ENCODE data around the gene ACTBL2. TPM values are rescaled to one million over a fixed set of nuclear protein-coding genes. Genes with fewer than 3 reads are reported as not detected.
"Not testable (repeated sequence)": the region's sequence is repeated elsewhere in the genome, so short reads cannot be mapped to it uniquely, and the experiment has no call there.

The ACTBL2 gene
- total RNA-seq, 4 donors from 2014 or later: 0.13 to 0.59 TPM; not detected in 2

- Histone ChIP-seq H3K4me3 (replicated peaks in 1 of 3) (no peak overlapping the region), H3K4me1 (no peaks in the 10 kb centered on the region)
These were observed 3.8 kb downstream of the ACTBL2 start for GRCh38 chr5:57478826-57479225.

GRCh38 chr5:57476601-57477056 lies 6.0 kb downstream of the ACTBL2 start:
- intact Hi-C loops (cut with DNase I): no loop called here
- H3K27me3 ChIP-seq: no peaks in the 10 kb centered on the region
- no peaks in the 10 kb centered on the region for H3K4me1 ChIP-seq
- DNase-seq: no peak
- H3K27ac ChIP-seq: no peak overlapping the region
- TF ChIP-seq POLR2A (IDR thresholded peaks at IDR 0.05) (no peak), CTCF (IDR thresholded peaks at IDR 0.05) (no peak)
- no peaks in the 10 kb centered on the region for H3K9me3 ChIP-seq
- no peaks in the 10 kb centered on the region for H3K36me3 ChIP-seq
- H3K4me3 ChIP-seq (replicated peaks in 1 of 3): no peak overlapping the region

More at GRCh38 chr5:57478826-57479225, 3.8 kb downstream of the ACTBL2 start:
- 92 to 98% methylated on average over 1 of the region's 1 CpG for WGBS, 2 donors
- Histone ChIP-seq H3K27me3 (no peaks in the 10 kb centered on the region), H3K27ac (no peak overlapping the region), H3K36me3 (no peaks in the 10 kb centered on the region), H3K9me3 (no peaks in the 10 kb centered on the region)
- TF ChIP-seq POLR2A (IDR thresholded peaks at IDR 0.05): no peak
- no peak for TF ChIP-seq CTCF (IDR thresholded peaks at IDR 0.05)
- intact Hi-C loops (cut with DNase I): no loop called here
- DNase-seq: no peak

- intact Hi-C loops (cut with DNase I): no loop called here
- H3K4me1 ChIP-seq: no peaks in the 10 kb centered on the region
- DNase-seq: no peak
- no peaks in the 10 kb centered on the region for H3K9me3 ChIP-seq
- no peak overlapping the region for H3K4me3 ChIP-seq (replicated peaks in 1 of 3)
- 42 to 48% methylated on average over 1 of the region's 1 CpG for WGBS, 2 donors
- H3K36me3 ChIP-seq: no peaks in the 10 kb centered on the region
- TF ChIP-seq POLR2A (IDR thresholded peaks at IDR 0.05) (no peak), CTCF (IDR thresholded peaks at IDR 0.05) (no peak)
- no peaks in the 10 kb centered on the region for H3K27me3 ChIP-seq
- no peak overlapping the region for H3K27ac ChIP-seq
These were observed 12.3 kb downstream of the ACTBL2 start for GRCh38 chr5:57470339-57470738.

- Histone ChIP-seq H3K4me1 (no peaks in the 10 kb centered on the region), H3K36me3 (no peaks in the 10 kb centered on the region), H3K27me3 (no peaks in the 10 kb centered on the region), H3K4me3 (replicated peaks in 1 of 3) (no peak overlapping the region), H3K9me3 (no peaks in the 10 kb centered on the region), H3K27ac (no peak overlapping the region)
- WGBS, 2 donors: 92 to 93% methylated on average over 5 of the region's 5 CpGs
- DNase-seq: no peak
- intact Hi-C loops (cut with DNase I): no loop called here
- TF ChIP-seq POLR2A (IDR thresholded peaks at IDR 0.05) (no peak), CTCF (IDR thresholded peaks at IDR 0.05) (no peak)
These were observed 14.0 kb downstream of the ACTBL2 start for GRCh38 chr5:57468481-57469163.

GRCh38 chr5:57466544-57466943 lies 16.1 kb downstream of the ACTBL2 start:
- no peak for TF ChIP-seq POLR2A (IDR thresholded peaks at IDR 0.05)
- no peak for TF ChIP-seq CTCF (IDR thresholded peaks at IDR 0.05)
- DNase-seq: no peak
- 52 to 63% methylated on average over 3 of the region's 3 CpGs for WGBS, 2 donors
- intact Hi-C loops (cut with DNase I): no loop called here
- no peaks in the 10 kb centered on the region for H3K36me3 ChIP-seq
- H3K4me1 ChIP-seq: no peaks in the 10 kb centered on the region
- H3K9me3 ChIP-seq: no peaks in the 10 kb centered on the region
- H3K27ac ChIP-seq: no peak overlapping the region
- H3K27me3 ChIP-seq: no peaks in the 10 kb centered on the region
- H3K4me3 ChIP-seq (replicated peaks in 1 of 3): no peak overlapping the region

- H3K27me3 ChIP-seq; DNase-seq; H3K4me1 ChIP-seq; H3K36me3 ChIP-seq; H3K27ac ChIP-seq; intact Hi-C loops (cut with DNase I); H3K9me3 ChIP-seq; H3K4me3 ChIP-seq (replicated peaks in 1 of 3): not testable (repeated sequence)
- 94 to 96% methylated on average over 3 of the region's 3 CpGs for WGBS, 2 donors
These were observed 22.6 kb downstream of the ACTBL2 start for GRCh38 chr5:57460056-57460455.

Data from thyroid gland (tissue), 4 donors.